IPS-18a (cell line): ENCODE results near the gene E2F4.

Experiments
- H3K27ac ChIP-seq: one replicate; pipeline ENCODE4 v1.5.1; 2013; ENCODE audit warnings: low read length
- H3K27me3 ChIP-seq: one replicate; pipeline ENCODE4 v1.6.1; 2013; ENCODE audit warnings: mild to moderate bottlenecking, low read length; ENCODE audit not compliant: control insufficient read depth, insufficient read depth
- H3K36me3 ChIP-seq: one replicate; pipeline ENCODE4 v1.6.1; 2013; ENCODE audit warnings: low read depth, low read length; ENCODE audit not compliant: control insufficient read depth
- H3K4me1 ChIP-seq: one replicate; pipeline ENCODE4 v1.6.1; 2013; ENCODE audit warnings: low read depth, low read length; ENCODE audit not compliant: control insufficient read depth
- H3K4me3 ChIP-seq: one replicate; pipeline ENCODE4 v1.5.1; 2013; ENCODE audit warnings: low read length
- H3K9ac ChIP-seq: one replicate; pipeline ENCODE4 v1.6.1; 2013; ENCODE audit warnings: mild to moderate bottlenecking, low read length, moderate library complexity
- H3K9me3 ChIP-seq: one replicate; pipeline ENCODE4 v1.6.1; 2013; ENCODE audit warnings: low read depth, low read length; ENCODE audit not compliant: control insufficient read depth

Gene E2F4

DNA sequence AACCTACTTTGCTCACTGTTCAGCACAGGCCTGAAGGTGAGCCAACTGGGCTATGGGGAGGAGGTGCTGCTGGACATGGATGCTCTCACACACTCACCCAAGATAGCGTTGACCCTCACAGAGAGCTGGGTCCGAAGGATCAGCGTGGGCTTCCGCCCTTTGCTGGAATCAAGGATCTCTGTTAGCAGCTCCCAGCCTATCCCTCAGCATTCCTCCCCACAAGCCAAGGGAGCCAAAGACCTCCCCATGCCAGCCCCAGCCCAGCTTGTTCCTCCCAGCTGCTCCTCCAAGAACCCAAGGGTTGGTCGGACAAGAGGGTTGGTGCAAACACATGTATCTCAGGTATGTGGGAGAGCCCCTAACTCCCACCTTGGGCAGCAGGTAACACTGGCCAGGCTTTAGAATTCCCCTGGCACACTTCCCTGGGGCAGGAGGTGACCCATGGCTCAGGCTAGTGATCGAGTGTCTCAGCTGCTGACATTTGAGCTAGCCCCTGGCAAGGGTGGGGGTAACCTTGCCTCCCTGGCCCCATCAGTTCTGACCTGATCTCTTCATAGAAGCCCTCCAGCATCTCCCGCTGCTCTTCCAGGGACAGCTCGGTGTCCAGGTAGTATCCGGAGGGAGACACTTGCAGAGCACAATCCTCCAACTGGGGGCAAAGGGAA lies 47.0 kb downstream of the E2F4 start:
- H3K4me3 ChIP-seq: no peak overlapping the region
- H3K27me3 ChIP-seq: no peaks in the 10 kb centered on the region
- H3K9me3 ChIP-seq: no peaks in the 10 kb centered on the region
- H3K4me1 ChIP-seq: peaks cover 7% of the 10 kb centered on the region
- no peak overlapping the region for H3K27ac ChIP-seq
- H3K36me3 ChIP-seq: peaks cover 8% of the 10 kb centered on the region
- no peak overlapping the region for H3K9ac ChIP-seq

DNA sequence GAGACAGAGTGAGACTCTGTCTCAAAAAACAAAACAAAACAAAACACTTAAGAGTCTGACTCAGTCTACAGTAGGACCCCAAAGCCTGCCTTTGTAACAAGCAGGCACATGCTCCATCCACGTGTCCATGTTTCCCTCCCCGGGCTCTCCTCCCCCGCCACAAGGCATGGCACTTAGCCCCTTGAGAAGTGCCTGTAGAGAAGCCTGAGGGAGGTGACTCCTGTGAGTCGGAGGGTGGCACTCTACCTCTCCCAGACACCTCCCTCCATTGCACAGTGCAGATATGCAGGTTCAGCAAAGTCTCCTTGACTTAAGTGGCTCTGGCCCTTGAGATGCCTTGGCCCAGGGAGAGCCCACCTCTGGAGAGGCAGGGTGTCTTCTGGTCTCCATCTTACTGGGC lies 48.6 kb downstream of the E2F4 start:
- no peak overlapping the region for H3K27ac ChIP-seq
- H3K4me3 ChIP-seq: no peak overlapping the region
- no peaks in the 10 kb centered on the region for H3K27me3 ChIP-seq
- peaks cover 13% of the 10 kb centered on the region for H3K4me1 ChIP-seq
- H3K9ac ChIP-seq: no peak overlapping the region
- no peaks in the 10 kb centered on the region for H3K9me3 ChIP-seq
- peaks cover 8% of the 10 kb centered on the region for H3K36me3 ChIP-seq

DNA sequence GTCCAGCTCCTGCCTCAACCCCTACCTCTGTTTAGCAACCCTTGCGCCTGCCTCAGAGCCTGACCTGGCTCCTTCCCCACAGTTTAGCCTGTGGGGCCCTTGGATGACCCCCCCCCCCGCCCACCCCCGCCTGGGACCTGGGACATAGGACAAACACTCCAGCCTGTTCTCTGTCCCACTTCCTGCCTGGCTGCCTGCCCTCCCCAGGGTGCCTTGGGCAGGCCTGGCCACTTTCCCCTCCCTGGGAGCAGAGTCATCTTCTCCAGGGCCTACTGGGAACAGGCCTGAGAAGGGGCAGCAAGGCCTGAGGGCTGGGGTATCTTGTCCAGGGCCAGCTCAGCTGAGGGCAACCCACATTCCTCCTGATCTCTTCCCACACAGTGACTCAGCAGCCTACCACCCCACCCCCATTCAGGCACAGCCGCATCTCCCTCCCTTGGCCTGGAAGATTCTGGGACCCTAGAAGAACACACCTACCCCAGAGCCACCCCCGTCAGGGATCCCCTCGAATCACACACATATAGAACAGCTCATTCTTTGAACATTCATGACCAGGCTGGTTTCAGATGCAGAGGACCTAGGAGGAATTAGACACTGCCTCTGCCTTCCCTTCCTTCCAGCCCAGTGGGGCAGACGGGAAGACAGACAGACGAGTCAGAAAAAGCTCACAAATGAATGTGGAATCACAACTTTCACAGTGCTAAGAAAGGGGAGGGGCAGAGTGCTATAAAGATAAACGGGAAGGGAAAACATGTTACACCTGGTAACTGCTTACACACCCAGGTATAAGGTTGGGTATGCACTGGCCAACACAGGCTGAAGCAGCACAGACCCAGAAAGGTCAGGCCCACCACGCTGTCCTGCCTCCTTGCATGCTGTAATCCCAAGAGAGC lies 49.3 kb downstream of the E2F4 start:
- H3K4me1 ChIP-seq: peaks cover 17% of the 10 kb centered on the region
- H3K4me3 ChIP-seq: no peak overlapping the region
- H3K9me3 ChIP-seq: no peaks in the 10 kb centered on the region
- H3K9ac ChIP-seq: peak overlapping the region; percentile 6
- H3K36me3 ChIP-seq: peaks cover 8% of the 10 kb centered on the region
- no peak overlapping the region for H3K27ac ChIP-seq
- H3K27me3 ChIP-seq: no peaks in the 10 kb centered on the region

DNA sequence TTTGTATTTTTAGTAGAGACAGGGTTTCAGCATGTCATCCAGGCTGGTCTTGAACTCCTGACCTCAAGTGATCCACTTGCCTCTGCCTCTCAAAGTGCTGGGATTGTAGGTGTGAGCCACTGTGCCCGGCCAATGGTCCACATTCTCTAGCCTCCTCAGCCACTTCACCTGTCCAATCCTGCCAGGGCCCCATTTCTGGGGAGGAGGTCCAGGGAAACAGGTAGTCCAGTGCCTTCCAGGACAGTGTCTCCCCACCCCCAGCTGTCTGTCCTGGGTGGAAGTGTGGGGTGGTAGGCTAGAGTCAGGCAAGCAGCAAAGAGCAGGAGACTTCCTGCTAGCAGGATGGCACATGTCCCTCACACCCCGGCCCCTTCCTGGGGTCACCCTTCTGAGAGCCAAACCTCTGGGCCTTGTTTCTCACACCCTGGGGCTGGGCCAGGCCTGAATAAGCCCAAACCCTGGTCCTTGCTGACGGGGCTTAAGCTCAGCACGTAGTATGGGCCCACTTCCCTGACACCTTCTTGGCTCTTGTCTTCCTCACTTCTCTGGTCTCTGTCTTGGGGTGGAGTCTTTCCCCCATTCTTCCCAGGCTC lies 50.3 kb downstream of the E2F4 start:
- H3K4me1 ChIP-seq: peaks cover 17% of the 10 kb centered on the region

DNA sequence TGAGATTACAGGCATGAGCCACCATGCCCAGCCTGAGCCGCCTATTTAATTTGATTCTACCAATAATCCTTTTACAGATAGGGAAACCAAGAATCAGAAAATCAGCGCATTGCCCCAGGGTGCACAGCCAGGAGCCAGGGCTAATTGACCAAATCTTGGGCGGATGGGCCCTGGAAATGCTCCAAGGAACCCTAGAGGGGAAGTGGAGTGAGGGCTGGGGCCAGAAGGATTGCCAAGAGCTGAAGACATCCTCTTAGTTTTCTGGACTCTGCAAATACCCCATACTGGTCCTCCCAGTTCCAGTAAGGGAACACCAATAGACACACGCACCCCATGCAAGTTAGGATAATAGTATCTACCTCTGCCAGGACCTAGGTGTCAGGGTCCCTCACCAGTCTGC lies 51.5 kb downstream of the E2F4 start:
- peaks cover 4% of the 10 kb centered on the region for H3K36me3 ChIP-seq
- peaks cover 23% of the 10 kb centered on the region for H3K4me1 ChIP-seq
- H3K9ac ChIP-seq: no peak overlapping the region
- no peak overlapping the region for H3K27ac ChIP-seq
- no peak overlapping the region for H3K4me3 ChIP-seq
- no peaks in the 10 kb centered on the region for H3K9me3 ChIP-seq
- peaks cover 7% of the 10 kb centered on the region for H3K27me3 ChIP-seq

More for the DNA sequence above, 50.3 kb downstream of the E2F4 start:
- Histone ChIP-seq H3K27me3 (no peaks in the 10 kb centered on the region), H3K9ac (no peak overlapping the region), H3K36me3 (peaks cover 8% of the 10 kb centered on the region), H3K4me3 (no peak overlapping the region), H3K27ac (no peak overlapping the region), H3K9me3 (no peaks in the 10 kb centered on the region)

DNA sequence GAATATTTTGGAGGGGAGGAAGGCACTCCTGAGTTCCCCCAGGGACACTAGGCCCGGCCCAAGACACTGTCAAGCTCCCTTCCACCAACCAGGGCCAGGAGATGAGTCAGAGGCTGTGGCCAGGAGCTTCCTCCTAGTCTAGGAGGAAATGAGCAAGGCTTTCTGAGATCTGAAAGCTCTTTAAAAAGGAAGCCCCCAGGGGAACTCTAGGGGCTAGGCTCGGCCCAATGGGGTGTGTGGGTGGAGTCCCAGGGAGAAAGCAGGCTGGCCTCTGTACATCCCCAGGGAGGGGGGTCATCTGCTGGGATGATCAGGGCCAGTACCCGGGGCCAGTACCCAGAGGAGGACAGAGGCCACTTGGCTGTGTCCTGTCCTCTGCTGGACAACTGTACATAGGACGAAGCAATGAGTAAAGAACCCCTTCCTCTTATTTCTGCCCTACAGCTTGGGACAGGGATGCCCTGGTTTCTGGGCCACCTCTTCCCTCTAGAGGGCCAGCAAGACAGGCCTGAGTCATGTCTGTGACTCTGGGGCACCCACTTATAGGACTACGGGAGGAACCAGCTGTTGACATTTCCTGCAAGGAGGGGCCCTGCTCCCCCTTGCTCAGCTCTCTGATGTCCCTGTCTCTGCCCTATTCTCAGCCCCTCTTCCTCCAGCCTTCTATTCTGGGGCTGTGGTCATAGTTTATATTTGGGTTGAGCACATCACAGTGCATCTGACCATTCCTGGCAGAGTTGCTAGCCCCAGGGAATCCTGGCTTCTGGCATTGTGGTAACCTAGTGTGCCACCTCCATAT lies 52.6 kb downstream of the E2F4 start:
- H3K4me3 ChIP-seq: no peak overlapping the region

DNA sequence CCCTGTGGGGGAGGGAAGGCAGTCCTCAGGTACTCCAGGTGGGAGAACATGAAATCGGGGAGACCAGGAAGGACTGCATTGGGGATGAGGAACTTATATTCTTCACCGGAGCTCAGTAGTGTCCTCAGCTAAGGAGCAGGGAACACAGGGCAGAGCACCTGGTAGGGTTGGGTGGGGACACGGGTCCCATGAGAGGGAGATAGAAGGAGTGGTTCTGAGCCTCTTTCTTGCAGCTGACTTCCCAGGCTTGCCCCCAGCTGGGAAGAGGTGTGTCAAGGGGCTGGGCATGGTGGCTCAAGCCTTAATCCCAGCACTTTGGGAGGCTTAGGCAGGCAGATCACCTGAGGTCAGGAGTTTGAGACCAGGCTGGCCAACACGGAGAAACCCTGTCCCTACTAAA lies 53.2 kb downstream of the E2F4 start:
- Histone ChIP-seq H3K27ac (no peak overlapping the region), H3K36me3 (no peaks in the 10 kb centered on the region), H3K4me1 (peaks cover 31% of the 10 kb centered on the region), H3K9ac (peak overlapping the region; percentile 62), H3K4me3 (peak overlapping the region; percentile 76), H3K9me3 (no peaks in the 10 kb centered on the region), H3K27me3 (peaks cover 21% of the 10 kb centered on the region)

More for the DNA sequence above, 52.6 kb downstream of the E2F4 start:
- Histone ChIP-seq H3K9me3 (no peaks in the 10 kb centered on the region), H3K27me3 (peaks cover 15% of the 10 kb centered on the region), H3K36me3 (no peaks in the 10 kb centered on the region), H3K9ac (peak overlapping the region; percentile 7), H3K27ac (no peak overlapping the region), H3K4me1 (peaks cover 27% of the 10 kb centered on the region)

DNA sequence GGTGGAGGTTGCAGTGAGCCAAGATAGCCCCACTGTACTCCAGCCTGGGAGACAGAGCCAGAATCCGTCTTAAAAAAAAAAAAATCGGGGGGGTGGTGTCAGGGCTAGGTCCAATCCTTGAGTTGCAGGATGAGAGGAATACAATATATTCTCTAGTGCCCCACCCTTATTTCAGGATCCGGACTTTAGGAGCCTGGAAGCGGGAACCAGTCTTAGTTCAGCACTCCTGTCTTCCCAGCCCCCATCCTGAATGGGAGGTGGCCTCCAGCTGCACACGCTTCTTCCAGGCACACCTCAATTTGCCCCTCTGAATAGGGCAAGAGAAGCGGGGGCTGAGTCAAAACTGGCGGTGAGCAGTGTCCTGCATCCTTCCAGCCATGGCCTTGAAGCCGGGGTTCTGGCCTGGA lies 53.7 kb downstream of the E2F4 start:
- Histone ChIP-seq H3K27ac (peak overlapping the region; percentile 28), H3K4me3 (peak overlapping the region; percentile 76), H3K36me3 (no peaks in the 10 kb centered on the region), H3K4me1 (peaks cover 31% of the 10 kb centered on the region), H3K27me3 (peaks cover 26% of the 10 kb centered on the region), H3K9ac (peak overlapping the region; percentile 62), H3K9me3 (no peaks in the 10 kb centered on the region)

DNA sequence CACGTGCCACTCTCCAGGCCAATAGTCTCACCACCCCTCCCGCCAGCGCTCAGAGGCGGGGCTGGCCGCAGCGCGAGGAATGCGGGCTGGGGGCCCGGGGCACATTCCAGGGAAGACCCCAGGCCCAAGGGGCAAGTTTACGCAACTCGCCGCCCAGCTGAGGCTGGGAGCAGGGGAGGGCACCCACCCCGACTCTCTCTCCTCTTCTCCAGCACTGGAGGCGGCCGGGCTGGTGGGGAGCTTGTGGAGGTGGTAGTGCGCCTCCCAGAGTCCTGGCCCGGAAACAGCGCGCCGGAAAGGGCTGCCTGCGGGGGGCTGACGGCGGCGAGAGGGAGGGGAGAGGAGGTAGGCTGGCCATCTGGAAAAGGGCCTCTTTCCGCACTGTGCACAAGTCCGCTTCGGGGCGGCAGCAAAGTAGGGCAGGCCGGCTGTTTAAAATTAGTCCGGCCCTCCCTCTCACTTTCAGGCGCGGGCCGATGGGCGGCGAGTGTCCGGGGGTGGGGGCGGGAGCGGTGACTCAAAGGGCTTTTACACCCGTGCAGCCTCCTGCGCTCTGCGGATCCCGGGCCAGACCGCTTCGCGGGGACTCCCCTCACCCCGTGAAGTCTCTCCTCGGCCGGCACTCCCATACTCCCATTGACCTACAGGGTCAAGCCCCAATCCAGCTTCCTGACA lies 54.3 kb downstream of the E2F4 start:
- Histone ChIP-seq H3K27me3 (peaks cover 30% of the 10 kb centered on the region), H3K36me3 (no peaks in the 10 kb centered on the region), H3K9me3 (no peaks in the 10 kb centered on the region), H3K4me3 (peak overlapping the region; percentile 76), H3K4me1 (peaks cover 30% of the 10 kb centered on the region), H3K9ac (peak overlapping the region; percentile 62), H3K27ac (peak overlapping the region; percentile 28)

DNA sequence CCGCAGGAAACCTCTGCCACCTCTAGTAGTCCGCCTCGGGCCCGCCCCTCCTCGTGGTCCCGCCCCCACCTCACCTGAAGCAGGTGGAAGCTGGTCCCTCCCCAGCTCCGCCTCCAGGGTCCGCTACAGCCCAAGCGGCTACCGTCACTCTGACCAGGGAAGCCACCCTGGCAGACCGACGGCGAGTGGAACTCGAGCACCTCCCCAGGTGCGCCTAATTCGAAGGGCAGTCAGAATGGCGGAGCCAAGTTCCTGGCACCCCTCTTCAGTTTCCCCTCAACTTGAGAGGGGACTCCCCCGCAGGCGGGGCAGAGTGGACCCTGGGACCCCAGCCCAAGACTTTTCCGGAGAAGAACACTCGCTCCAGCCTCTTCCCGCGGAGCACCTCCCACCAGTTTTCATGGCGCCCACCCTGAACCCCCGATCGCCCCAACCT lies 54.8 kb downstream of the E2F4 start:
- H3K4me3 ChIP-seq: peak overlapping the region; percentile 76
- H3K9me3 ChIP-seq: no peaks in the 10 kb centered on the region
- H3K9ac ChIP-seq: peak overlapping the region; percentile 62
- H3K36me3 ChIP-seq: no peaks in the 10 kb centered on the region
- peaks cover 24% of the 10 kb centered on the region for H3K4me1 ChIP-seq
- peaks cover 30% of the 10 kb centered on the region for H3K27me3 ChIP-seq
- H3K27ac ChIP-seq: no peak overlapping the region
